HG02610 (cell line): Measurements from ENCODE around the gene KRTAP24-1.

Experiments used
- ATAC-seq: cut with Tn5 transposase; IDR thresholded peaks from one replicate; pipeline ENCODE4 v1.9.1; 2021; ENCODE audit warnings: mild to moderate bottlenecking, moderate library complexity; ENCODE audit not compliant: unreplicated experiment

KRTAP24-1 gene

GRCh38 chr21:30234643-30235042 is 48.1 kb downstream of the KRTAP24-1 start:
- ATAC-seq: no peak

DNA sequence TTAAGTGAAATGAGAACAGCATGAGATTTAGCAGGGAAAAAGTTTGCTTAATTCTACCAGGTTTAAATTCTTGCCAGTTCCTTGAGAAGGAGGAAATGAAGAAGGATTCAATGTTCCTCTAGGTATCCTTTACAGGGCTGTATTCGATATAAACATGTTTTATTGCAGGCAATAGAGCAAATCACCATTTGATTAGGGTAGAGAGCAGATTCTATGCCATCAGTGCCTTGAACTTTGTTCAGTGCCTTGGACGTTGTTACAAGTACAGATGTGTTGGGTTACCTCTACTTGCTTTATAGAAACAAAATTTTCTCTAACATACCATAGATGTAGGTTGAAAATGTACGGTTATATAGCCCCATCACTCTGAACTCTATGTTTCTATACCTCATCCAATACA is 48.7 kb downstream of the KRTAP24-1 start:
- no peak for ATAC-seq

GRCh38 chr21:30233228-30234020 is 49.3 kb downstream of the KRTAP24-1 start:
- no peak for ATAC-seq

DNA sequence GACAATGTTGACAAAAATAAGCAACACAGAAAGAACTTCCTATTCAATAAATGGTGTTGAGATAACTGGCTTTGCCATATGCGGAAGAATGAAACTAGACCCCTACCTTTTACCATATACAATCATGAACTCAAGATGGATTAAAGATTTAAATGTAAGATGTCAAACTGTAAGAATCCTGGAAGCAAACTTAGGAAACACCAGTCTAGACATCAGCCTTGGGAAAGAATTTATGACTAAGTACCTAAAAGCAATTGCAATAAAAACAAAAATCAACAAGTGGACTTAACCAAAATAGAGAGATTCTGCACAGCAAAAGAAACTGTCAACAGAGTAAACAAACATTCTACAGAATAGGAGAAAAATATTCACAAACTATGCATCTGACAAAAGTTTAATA is 50.7 kb downstream of the KRTAP24-1 start:
- ATAC-seq: no peak
